T-helper 17 cell (primary cell): ENCODE measurements around the gene PLEKHG7. TPM values are rescaled to one million over a fixed set of nuclear protein-coding genes. Genes with fewer than 3 reads are reported as not detected.
"Not testable (repeated sequence)": the region's sequence is repeated elsewhere in the genome, so short reads cannot be mapped to it uniquely, and the experiment has no call there.

Experiments
- ATAC-seq: fragments of 150-1000 bp; cut with Tn5 transposase; 2 replicates; pipeline ENCODE4 v1.10.0; 2021; ENCODE audit warnings: mild to moderate bottlenecking, moderate library complexity
- DNase-seq, 3 donors: peaks; one replicate each; pipeline versions ENCODE4 v3.0.0 to v3.0.0-alpha.2; 2020 to 2021
- H3K9me3 ChIP-seq: one replicate; pipeline ENCODE4 v1.7.0; 2013; ENCODE audit warnings: low read length, mild to moderate bottlenecking; ENCODE audit not compliant: control insufficient read depth, poor library complexity, severe bottlenecking
- H3K27ac Mint-ChIP-seq: one replicate; pipeline ENCODE4 v1.8.0; 2022; ENCODE audit warnings: mild to moderate bottlenecking, moderate library complexity, mixed read lengths
- H3K27me3 Mint-ChIP-seq: one replicate; pipeline ENCODE4 v1.8.0; 2022; ENCODE audit warnings: mixed read lengths
- H3K36me3 Mint-ChIP-seq: one replicate; pipeline ENCODE4 v1.8.0; 2022; ENCODE audit warnings: low read depth, mixed read lengths
- H3K4me1 Mint-ChIP-seq: one replicate; pipeline ENCODE4 v1.8.0; 2022; ENCODE audit warnings: mild to moderate bottlenecking, mixed read lengths
- H3K4me3 Mint-ChIP-seq: one replicate; pipeline ENCODE4 v1.8.0; 2022; ENCODE audit warnings: mild to moderate bottlenecking, moderate library complexity, mixed read lengths
- total RNA-seq, 4 donors: library from RNA in 2 of 4; stranded (reverse) in 2 of 4; gene quantifications; one replicate each; pipeline ENCODE4 v1.2.3 and lab custom pipeline; 2022 to 2026

PLEKHG7 gene
- total RNA-seq, 2 donors from 2014 or later: 0.60 TPM; not detected in 1

DNA sequence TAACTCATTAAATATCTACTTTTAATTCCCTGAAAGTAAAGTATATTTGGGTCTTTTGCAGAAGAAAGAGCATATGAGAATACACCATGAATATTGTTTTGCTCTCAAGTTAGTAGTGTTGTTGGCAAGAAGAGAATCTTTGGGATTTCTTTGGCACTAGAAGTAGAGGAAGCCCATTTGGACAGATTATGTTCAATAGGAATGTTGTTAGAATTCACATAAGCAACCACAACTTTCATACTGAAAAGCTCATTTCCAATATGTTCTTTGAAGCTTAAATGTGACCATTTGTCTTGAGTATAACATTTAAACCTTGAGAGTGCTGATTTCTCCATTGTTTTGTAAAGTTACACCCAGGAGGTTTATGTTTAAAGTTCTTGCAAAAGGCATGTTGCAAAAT is 37.6 kb downstream of the PLEKHG7 start:
- H3K27me3 Mint-ChIP-seq: peaks cover 28% of the 10 kb centered on the region
- no peak overlapping the region for H3K27ac Mint-ChIP-seq
- DNase-seq (no peak), ATAC-seq (no peak)
- H3K36me3 Mint-ChIP-seq: no peaks in the 10 kb centered on the region
- H3K4me3 Mint-ChIP-seq: no peak overlapping the region
- H3K9me3 ChIP-seq: no peaks in the 10 kb centered on the region
- no peaks in the 10 kb centered on the region for H3K4me1 Mint-ChIP-seq

- Mint-ChIP-seq H3K4me3 (no peak overlapping the region), H3K4me1 (peaks cover 4% of the 10 kb centered on the region)
These were observed 40.2 kb downstream of the PLEKHG7 start for GRCh38 chr12:92743026-92743425.

DNA sequence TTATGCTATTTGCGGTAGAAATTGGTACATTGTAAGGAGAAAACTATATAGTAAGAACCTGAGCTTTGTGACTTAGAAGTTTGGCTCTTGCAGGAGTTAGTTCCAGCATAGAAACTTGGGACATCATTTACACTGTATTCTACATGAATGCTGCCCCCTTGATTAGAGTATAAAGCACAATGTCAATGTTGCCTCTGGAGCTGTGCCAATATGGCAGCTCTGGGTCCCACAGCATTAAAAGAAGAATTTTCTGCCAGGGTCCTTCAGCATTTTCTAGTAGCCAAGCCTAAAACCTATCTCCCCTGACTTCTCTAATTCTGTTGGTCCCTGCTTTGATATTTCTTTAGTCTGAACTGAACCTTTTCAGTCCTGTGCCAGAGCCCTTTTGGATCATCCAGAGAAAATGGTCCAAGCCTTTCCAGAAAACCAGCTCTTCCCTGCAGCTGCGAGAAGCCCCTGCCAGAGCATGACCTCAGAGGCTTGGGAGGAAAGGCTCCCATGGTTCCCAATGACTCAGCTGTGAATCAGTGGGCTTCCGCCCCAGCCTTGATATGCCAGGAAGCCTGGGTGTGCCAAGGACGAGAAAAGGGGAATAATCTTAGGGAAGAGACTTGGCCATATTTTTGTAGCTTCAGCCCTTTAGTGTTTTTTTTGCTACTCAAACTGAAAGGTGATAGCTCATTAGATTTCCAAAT is 43.2 kb downstream of the PLEKHG7 start:
- H3K36me3 Mint-ChIP-seq: no peaks in the 10 kb centered on the region
- DNase-seq (no peak), ATAC-seq (no peak)
- H3K4me1 Mint-ChIP-seq: peaks cover 4% of the 10 kb centered on the region
- no peaks in the 10 kb centered on the region for H3K9me3 ChIP-seq
- no peak overlapping the region for H3K4me3 Mint-ChIP-seq
- H3K27ac Mint-ChIP-seq: no peak overlapping the region
- H3K27me3 Mint-ChIP-seq: peaks cover 15% of the 10 kb centered on the region

More at GRCh38 chr12:92743026-92743425, 40.2 kb downstream of the PLEKHG7 start:
- H3K27me3 Mint-ChIP-seq: peaks cover 15% of the 10 kb centered on the region
- DNase-seq (no peak), ATAC-seq (no peak)
- H3K36me3 Mint-ChIP-seq: no peaks in the 10 kb centered on the region
- H3K9me3 ChIP-seq: no peaks in the 10 kb centered on the region
- no peak overlapping the region for H3K27ac Mint-ChIP-seq

DNA sequence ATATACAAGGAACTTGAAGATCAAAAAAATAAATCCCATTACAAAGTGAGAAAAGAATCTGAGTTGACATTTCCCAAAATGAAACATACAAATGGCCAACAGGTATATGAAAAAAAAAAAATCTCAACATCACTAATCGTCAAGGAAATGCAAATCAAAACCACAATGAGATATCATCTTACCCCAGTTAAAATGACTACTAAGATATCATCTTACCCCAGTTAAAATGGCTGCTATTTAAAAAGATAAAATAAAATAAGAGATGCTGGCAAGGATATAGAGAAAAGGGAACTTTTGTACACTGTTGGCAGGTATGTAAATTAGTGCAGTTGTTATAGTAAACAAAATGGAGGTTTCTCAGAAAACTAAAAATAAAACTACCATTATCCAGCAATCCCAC is 44.4 kb downstream of the PLEKHG7 start:
- H3K4me3 Mint-ChIP-seq: no peak overlapping the region
- no peaks in the 10 kb centered on the region for H3K36me3 Mint-ChIP-seq
- no peaks in the 10 kb centered on the region for H3K9me3 ChIP-seq
- peaks cover 8% of the 10 kb centered on the region for H3K27me3 Mint-ChIP-seq
- no peak for DNase-seq
- H3K4me1 Mint-ChIP-seq: peaks cover 4% of the 10 kb centered on the region
- no peak for ATAC-seq
- no peak overlapping the region for H3K27ac Mint-ChIP-seq

- not testable (repeated sequence) for H3K27me3 Mint-ChIP-seq, H3K4me3 Mint-ChIP-seq, H3K4me1 Mint-ChIP-seq, H3K36me3 Mint-ChIP-seq, H3K9me3 ChIP-seq, ATAC-seq, H3K27ac Mint-ChIP-seq, DNase-seq
These were observed 46.9 kb downstream of the PLEKHG7 start for GRCh38 chr12:92749691-92750090.

DNA sequence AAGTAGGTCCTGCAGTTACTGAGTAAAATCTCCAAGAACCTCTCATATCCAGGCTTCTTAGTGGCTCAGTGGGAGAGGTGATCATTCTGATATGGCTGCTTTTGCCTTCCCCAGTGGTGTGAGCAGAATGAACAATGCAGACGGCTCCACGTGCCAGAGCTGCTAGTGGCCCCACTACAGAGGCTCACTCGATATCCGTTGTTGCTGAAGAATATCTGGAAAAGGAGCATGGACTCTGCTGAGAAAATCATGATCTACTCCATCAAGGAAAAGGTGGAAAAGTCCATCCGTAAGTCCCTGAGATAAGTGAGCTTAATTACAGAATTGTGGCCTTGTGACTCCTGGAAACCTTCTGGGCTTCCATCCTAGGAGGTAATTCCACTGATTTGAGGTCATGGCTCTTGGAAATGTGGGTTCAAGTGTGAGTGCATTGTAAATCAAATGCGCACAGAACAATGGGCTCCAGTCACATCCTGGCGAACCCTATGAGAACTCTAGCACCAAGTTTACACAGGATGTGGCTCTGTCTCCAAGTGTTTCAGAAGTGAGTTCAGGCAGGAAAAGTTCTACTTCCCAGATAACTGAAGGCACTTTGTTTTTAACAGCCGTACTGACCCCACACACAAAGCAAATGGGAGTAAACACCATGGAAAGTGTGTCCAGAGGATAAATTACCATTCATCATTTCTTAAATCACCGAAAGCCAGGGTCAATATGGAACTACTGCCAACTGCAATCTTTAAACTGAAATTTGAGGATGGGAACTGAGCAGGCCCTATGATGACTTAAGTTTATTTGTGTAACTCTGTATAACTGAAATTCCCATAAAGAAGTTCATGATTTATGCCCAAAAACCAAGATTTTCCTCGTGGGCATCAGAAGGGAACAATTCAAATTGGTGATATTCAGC is 51.4 kb downstream of the PLEKHG7 start:
- Mint-ChIP-seq H3K27ac (no peak overlapping the region), H3K27me3 (peaks cover 24% of the 10 kb centered on the region), H3K36me3 (peaks cover 2% of the 10 kb centered on the region), H3K4me1 (peaks cover 2% of the 10 kb centered on the region), H3K4me3 (no peak overlapping the region)
- H3K9me3 ChIP-seq: no peaks in the 10 kb centered on the region
- DNase-seq: no peak
- no peak for ATAC-seq

DNA sequence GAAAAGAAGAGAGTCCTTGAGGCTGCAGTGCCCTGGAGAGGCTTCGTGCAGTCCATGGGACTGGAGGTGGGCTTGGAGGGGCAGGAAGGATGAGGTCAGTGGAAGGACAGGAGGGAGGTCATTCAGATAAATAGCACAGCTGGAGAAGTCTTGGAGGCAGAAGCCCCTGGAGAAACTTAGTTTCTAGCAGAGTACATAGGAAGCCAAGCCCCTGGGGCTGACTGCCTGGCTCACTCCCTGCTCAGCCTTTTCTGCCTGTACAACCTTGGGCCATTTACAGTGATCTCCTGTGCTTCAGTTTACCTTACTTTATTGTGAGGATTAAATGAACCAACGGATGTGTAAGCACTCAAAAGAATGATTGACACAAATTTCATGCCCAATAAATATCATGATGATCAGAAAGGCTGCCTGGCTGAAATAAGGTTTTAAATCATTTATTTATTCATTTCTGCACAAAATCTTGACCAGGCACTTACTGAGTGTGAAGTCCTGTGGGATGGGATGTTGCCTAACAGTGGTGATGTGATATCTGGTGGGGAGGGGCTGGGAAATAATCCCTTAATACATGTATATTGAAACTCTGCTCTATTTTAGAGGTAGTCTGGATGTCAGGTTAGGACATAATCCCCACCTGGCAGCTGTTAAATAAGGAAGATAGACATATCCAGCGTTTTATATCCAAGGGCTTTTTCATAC is 54.3 kb downstream of the PLEKHG7 start:
- DNase-seq (no peak), ATAC-seq (no peak)
- Mint-ChIP-seq H3K36me3 (peaks cover 2% of the 10 kb centered on the region), H3K4me3 (no peak overlapping the region), H3K27ac (no peak overlapping the region), H3K27me3 (peaks cover 36% of the 10 kb centered on the region), H3K4me1 (peaks cover 2% of the 10 kb centered on the region)
- no peaks in the 10 kb centered on the region for H3K9me3 ChIP-seq

DNA sequence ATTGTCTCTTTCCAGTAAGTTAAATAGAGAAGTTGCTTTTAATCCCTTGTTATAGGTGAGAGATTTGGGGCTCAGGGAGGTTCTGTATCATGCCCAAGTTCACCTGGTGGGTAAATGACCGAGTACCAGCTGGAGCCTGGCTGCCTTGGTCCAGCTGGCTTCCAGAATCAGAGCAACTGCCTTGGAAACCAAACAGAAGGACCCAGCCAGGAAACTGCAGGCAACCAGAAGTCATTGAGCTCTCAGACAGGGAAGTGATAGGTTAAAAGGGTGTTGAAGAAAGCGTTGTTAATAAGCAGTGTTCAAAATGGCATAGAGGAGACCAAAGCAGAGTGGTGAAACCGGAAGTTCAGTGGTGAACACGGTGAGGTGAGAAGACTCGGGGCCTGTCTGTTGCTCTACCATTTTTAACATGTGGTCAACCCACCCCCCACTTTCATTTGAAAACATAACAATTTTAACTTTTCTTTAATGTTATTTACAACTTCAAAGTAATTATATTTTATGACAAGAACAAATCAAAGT is 54.9 kb downstream of the PLEKHG7 start:
- peaks cover 39% of the 10 kb centered on the region for H3K27me3 Mint-ChIP-seq
- peaks cover 2% of the 10 kb centered on the region for H3K36me3 Mint-ChIP-seq
- H3K4me3 Mint-ChIP-seq: no peak overlapping the region
- peaks cover 2% of the 10 kb centered on the region for H3K4me1 Mint-ChIP-seq
- no peak for DNase-seq
- no peaks in the 10 kb centered on the region for H3K9me3 ChIP-seq
- no peak overlapping the region for H3K27ac Mint-ChIP-seq
- no peak for ATAC-seq

GRCh38 chr12:92759634-92760268 is 57.0 kb downstream of the PLEKHG7 start:
- Mint-ChIP-seq H3K4me3 (no peak overlapping the region), H3K27ac (no peak overlapping the region), H3K36me3 (peaks cover 2% of the 10 kb centered on the region), H3K4me1 (peaks cover 2% of the 10 kb centered on the region), H3K27me3 (peaks cover 44% of the 10 kb centered on the region)
- no peak for ATAC-seq
- no peak for DNase-seq
- no peaks in the 10 kb centered on the region for H3K9me3 ChIP-seq

- H3K9me3 ChIP-seq: no peaks in the 10 kb centered on the region
- no peak overlapping the region for H3K4me3 Mint-ChIP-seq
- no peaks in the 10 kb centered on the region for H3K4me1 Mint-ChIP-seq
- DNase-seq: no peak
- no peak for ATAC-seq
- H3K36me3 Mint-ChIP-seq: no peaks in the 10 kb centered on the region
- no peak overlapping the region for H3K27ac Mint-ChIP-seq
- peaks cover 24% of the 10 kb centered on the region for H3K27me3 Mint-ChIP-seq
These were observed 60.0 kb downstream of the PLEKHG7 start for GRCh38 chr12:92762773-92763172.

- H3K9me3 ChIP-seq: no peaks in the 10 kb centered on the region
- Mint-ChIP-seq H3K27me3 (peaks cover 14% of the 10 kb centered on the region), H3K4me3 (no peak overlapping the region), H3K27ac (no peak overlapping the region), H3K4me1 (peaks cover 4% of the 10 kb centered on the region), H3K36me3 (no peaks in the 10 kb centered on the region)
- DNase-seq: no peak
- no peak for ATAC-seq
These were observed 62.0 kb downstream of the PLEKHG7 start for GRCh38 chr12:92764831-92765230.

DNA sequence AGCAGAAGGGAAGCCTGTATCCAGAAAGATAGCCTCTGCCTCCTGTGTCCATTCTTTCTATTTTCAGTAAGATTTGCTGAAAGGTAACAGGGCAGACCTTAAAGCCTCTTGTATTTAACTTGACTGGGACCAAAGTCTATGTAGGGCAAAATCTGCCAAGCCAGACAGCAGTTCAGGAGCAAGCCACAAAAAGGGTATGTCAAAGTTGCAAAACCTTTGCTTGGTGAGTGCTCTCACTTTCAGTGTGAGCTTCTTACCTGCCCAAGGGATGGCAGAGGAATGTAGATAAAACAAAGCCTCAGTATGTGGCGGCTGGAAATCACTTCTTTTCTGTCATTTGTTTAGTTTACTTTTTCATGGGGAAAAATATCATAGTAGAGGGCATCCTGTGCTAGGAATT is 63.1 kb downstream of the PLEKHG7 start:
- no peak overlapping the region for H3K4me3 Mint-ChIP-seq
- H3K4me1 Mint-ChIP-seq: peaks cover 4% of the 10 kb centered on the region

More for the DNA sequence above, 63.1 kb downstream of the PLEKHG7 start:
- H3K9me3 ChIP-seq: no peaks in the 10 kb centered on the region
- Mint-ChIP-seq H3K36me3 (no peaks in the 10 kb centered on the region), H3K27me3 (peaks cover 13% of the 10 kb centered on the region), H3K27ac (no peak overlapping the region)
- ATAC-seq: no peak
- no peak for DNase-seq
